WTC11 (cell line): ENCODE results near the gene MRNIP. TPM values are rescaled to one million over a fixed set of nuclear protein-coding genes. Genes with fewer than 3 reads are reported as not detected.

Experiments
- ATAC-seq: fragments of 200-7000 bp; cut with Tn5 transposase; 2 replicates; pipeline ENCODE4 v1.10.0; 2021; ENCODE audit warnings: mild to moderate bottlenecking, moderate library complexity
- CTCF ChIA-PET: fragments of 300-600 bp; sonication (Branson Sonifier 250); formaldehyde crosslinking; loops from one replicate; lab custom pipeline; 2021; ENCODE audit warnings: antibody characterized with exemption; lab: Charles Lee
- POLR2A ChIA-PET: fragments of 350-600 bp; sonication (Branson Sonifier 250); formaldehyde crosslinking; loops from one replicate; lab custom pipeline; 2021; ENCODE audit warnings: antibody characterized with exemption; lab: Charles Lee
- DNase-seq: peaks from one replicate; pipeline ENCODE4 v3.0.0; 2021; ENCODE audit warnings: low spot score
- H3K27ac Mint-ChIP-seq: 2 replicates; pipeline ENCODE4 v1.8.0; 2021; ENCODE audit warnings: mixed read lengths
- H3K27me3 Mint-ChIP-seq: 2 replicates; pipeline ENCODE4 v1.8.0; 2021; ENCODE audit warnings: low read depth, mild to moderate bottlenecking, moderate library complexity, mixed read lengths
- H3K36me3 Mint-ChIP-seq: 2 replicates; pipeline ENCODE4 v1.8.0; 2021; ENCODE audit warnings: mixed read lengths
- H3K4me1 Mint-ChIP-seq: 2 replicates; pipeline ENCODE4 v1.8.0; 2022; ENCODE audit warnings: mixed read lengths
- H3K4me3 Mint-ChIP-seq: 2 replicates; pipeline ENCODE4 v1.8.0; 2021; ENCODE audit warnings: mild to moderate bottlenecking, moderate library complexity, mixed read lengths
- H3K9me3 Mint-ChIP-seq: 2 replicates; pipeline ENCODE4 v1.8.0; 2021; ENCODE audit warnings: mixed read lengths
- ELF4 ChIP-seq: sonication (generic); formaldehyde crosslinking; IDR thresholded peaks from 2 replicates; pipeline ENCODE4 v1.8.1; 2022; ENCODE audit warnings: low read depth, mild to moderate bottlenecking, moderate library complexity, missing genetic modification reagents
- EMX1 ChIP-seq: fragments of 250-450 bp; sonication (Bioruptor Pico); IDR thresholded peaks from 2 replicates; pipeline ENCODE4 v1.8.0; 2021; ENCODE audit warnings: mild to moderate bottlenecking
- FOXK1 ChIP-seq: sonication (generic); formaldehyde crosslinking; IDR thresholded peaks from 2 replicates; pipeline ENCODE4 v1.8.0; 2022; ENCODE audit warnings: mild to moderate bottlenecking, moderate library complexity, missing genetic modification reagents
- GRHL2 ChIP-seq: fragments of 250-450 bp; sonication (Bioruptor Pico); IDR thresholded peaks from 2 replicates; pipeline ENCODE4 v1.8.0; 2022; ENCODE audit warnings: mild to moderate bottlenecking, moderate library complexity; ENCODE audit not compliant: insufficient replicate concordance, severe bottlenecking
- JAZF1 ChIP-seq: fragments of 250-450 bp; sonication (Bioruptor Pico); IDR thresholded peaks from 2 replicates; pipeline ENCODE4 v1.9.0; 2021; ENCODE audit warnings: moderate library complexity, mild to moderate bottlenecking, inconsistent platforms
- NFATC4 ChIP-seq: fragments of 250-450 bp; sonication (Bioruptor Pico); IDR thresholded peaks from 2 replicates; pipeline ENCODE4 v1.9.0; 2021; ENCODE audit warnings: mild to moderate bottlenecking
- NFYB ChIP-seq: sonication (generic); formaldehyde crosslinking; conservative IDR thresholded peaks from 2 replicates; pipeline ENCODE4 v1.8.0; 2022; ENCODE audit warnings: low read depth, missing genetic modification reagents
- NR1H2 ChIP-seq: sonication (generic); formaldehyde crosslinking; IDR thresholded peaks from 2 replicates; pipeline ENCODE4 v1.9.0; 2021; ENCODE audit warnings: mild to moderate bottlenecking, moderate library complexity, missing genetic modification reagents
- NR2C2 ChIP-seq: sonication (generic); formaldehyde crosslinking; IDR thresholded peaks from 2 replicates; pipeline ENCODE4 v1.8.0; 2022; ENCODE audit warnings: mild to moderate bottlenecking, missing genetic modification reagents
- RELA ChIP-seq: sonication (generic); formaldehyde crosslinking; IDR thresholded peaks from 2 replicates; pipeline ENCODE4 v1.8.1; 2022; ENCODE audit warnings: missing genetic modification reagents, mild to moderate bottlenecking, borderline replicate concordance
- SMAD4 ChIP-seq: sonication (generic); formaldehyde crosslinking; IDR thresholded peaks from 2 replicates; pipeline ENCODE4 v1.8.0; 2022; ENCODE audit warnings: mild to moderate bottlenecking, missing genetic modification reagents
- SOX15 ChIP-seq: fragments of 250-450 bp; sonication (Bioruptor Pico); IDR thresholded peaks from 2 replicates; pipeline ENCODE4 v1.9.0; 2021; ENCODE audit warnings: mild to moderate bottlenecking
- ZBTB21 ChIP-seq: sonication (generic); formaldehyde crosslinking; IDR thresholded peaks from 2 replicates; pipeline ENCODE4 v1.8.1; 2023; ENCODE audit warnings: mild to moderate bottlenecking, missing genetic modification reagents, borderline replicate concordance
- ZNF232 ChIP-seq: sonication (generic); formaldehyde crosslinking; IDR thresholded peaks from 2 replicates; pipeline ENCODE4 v1.8.0; 2022; ENCODE audit warnings: mild to moderate bottlenecking, missing genetic modification reagents
- total RNA-seq: library from RNA; stranded (reverse); gene quantifications from 3 replicates; pipeline ENCODE4 v1.2.3, GENCODE V29; 2021
- TF ChIP-seq, protein P1 (sequence below): sonication (generic); formaldehyde crosslinking; IDR thresholded peaks from 2 replicates; pipeline ENCODE4 v1.8.0; 2023; ENCODE audit warnings: missing genetic modification reagents
- TF ChIP-seq, protein P2 (sequence below): sonication (generic); formaldehyde crosslinking; IDR thresholded peaks from 2 replicates; pipeline ENCODE4 v1.8.1; 2023; ENCODE audit warnings: mild to moderate bottlenecking, missing genetic modification reagents, moderate library complexity
- TF ChIP-seq, protein P3 (sequence below): sonication (generic); formaldehyde crosslinking; IDR thresholded peaks from 2 replicates; pipeline ENCODE4 v1.8.1; 2022; ENCODE audit warnings: low read depth, missing genetic modification reagents, borderline replicate concordance
- TF ChIP-seq, protein P4 (sequence below): sonication (generic); formaldehyde crosslinking; IDR thresholded peaks from 2 replicates; pipeline ENCODE4 v1.8.1; 2023; ENCODE audit warnings: mild to moderate bottlenecking, missing genetic modification reagents, borderline replicate concordance
- TF ChIP-seq, protein P5 (sequence below): sonication (generic); formaldehyde crosslinking; IDR thresholded peaks from 2 replicates; pipeline ENCODE4 v1.8.1; 2023; ENCODE audit warnings: mild to moderate bottlenecking, missing genetic modification reagents
- TF ChIP-seq, protein P6 (sequence below): fragments of 250-450 bp; sonication (Bioruptor Pico); IDR thresholded peaks from 2 replicates; pipeline ENCODE4 v2.1.2; 2022; ENCODE audit warnings: mild to moderate bottlenecking, moderate library complexity

Gene MRNIP
- total RNA-seq, 1 experiment from 2014 or later: 42.0 TPM

DNA sequence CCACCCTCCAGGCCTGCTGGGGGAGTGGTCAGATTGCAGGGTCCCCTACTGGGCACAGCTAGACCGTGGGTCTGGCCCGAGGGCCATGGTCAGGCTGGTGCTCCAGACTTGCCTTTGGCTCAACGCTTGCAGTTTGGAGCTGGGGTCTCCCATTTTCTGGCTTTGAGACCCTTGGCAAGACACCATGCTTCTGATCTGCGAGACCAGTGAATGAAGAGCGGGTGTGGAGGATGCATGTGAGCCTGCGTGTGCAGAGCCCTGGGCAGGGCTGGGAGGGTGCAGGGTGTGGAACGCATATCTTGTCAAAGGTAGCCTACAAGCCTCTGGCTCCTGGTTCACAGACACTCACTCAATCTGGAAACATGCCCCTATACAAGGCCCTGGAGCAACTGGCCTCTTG lies 6.1 kb upstream of the MRNIP start:
- TF ChIP-seq NFYB (CRISPR knock-in tag) (no peak), ELF4 (CRISPR knock-in tag) (no peak), NR2C2 (no peak), RELA (CRISPR knock-in tag) (no peak), FOXK1 (CRISPR knock-in tag) (no peak), NR1H2 (CRISPR knock-in tag) (no peak), JAZF1 (CRISPR knock-in tag) (no peak), ZBTB21 (no peak), SMAD4 (CRISPR knock-in tag) (no peak), SOX15 (no peak), ZNF232 (no peak), EMX1 (CRISPR knock-in tag) (no peak), NFATC4 (CRISPR knock-in tag) (no peak), GRHL2 (CRISPR knock-in tag) (no peak)
- TF ChIP-seq, protein P1, sequence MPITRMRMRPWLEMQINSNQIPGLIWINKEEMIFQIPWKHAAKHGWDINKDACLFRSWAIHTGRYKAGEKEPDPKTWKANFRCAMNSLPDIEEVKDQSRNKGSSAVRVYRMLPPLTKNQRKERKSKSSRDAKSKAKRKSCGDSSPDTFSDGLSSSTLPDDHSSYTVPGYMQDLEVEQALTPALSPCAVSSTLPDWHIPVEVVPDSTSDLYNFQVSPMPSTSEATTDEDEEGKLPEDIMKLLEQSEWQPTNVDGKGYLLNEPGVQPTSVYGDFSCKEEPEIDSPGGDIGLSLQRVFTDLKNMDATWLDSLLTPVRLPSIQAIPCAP (CRISPR knock-in tag): no peak
- TF ChIP-seq, protein P2, sequence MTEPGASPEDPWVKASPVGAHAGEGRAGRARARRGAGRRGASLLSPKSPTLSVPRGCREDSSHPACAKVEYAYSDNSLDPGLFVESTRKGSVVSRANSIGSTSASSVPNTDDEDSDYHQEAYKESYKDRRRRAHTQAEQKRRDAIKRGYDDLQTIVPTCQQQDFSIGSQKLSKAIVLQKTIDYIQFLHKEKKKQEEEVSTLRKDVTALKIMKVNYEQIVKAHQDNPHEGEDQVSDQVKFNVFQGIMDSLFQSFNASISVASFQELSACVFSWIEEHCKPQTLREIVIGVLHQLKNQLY (CRISPR knock-in tag): no peak
- TF ChIP-seq, protein P3, sequence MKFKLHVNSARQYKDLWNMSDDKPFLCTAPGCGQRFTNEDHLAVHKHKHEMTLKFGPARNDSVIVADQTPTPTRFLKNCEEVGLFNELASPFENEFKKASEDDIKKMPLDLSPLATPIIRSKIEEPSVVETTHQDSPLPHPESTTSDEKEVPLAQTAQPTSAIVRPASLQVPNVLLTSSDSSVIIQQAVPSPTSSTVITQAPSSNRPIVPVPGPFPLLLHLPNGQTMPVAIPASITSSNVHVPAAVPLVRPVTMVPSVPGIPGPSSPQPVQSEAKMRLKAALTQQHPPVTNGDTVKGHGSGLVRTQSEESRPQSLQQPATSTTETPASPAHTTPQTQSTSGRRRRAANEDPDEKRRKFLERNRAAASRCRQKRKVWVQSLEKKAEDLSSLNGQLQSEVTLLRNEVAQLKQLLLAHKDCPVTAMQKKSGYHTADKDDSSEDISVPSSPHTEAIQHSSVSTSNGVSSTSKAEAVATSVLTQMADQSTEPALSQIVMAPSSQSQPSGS: no peak
- TF ChIP-seq, protein P4, sequence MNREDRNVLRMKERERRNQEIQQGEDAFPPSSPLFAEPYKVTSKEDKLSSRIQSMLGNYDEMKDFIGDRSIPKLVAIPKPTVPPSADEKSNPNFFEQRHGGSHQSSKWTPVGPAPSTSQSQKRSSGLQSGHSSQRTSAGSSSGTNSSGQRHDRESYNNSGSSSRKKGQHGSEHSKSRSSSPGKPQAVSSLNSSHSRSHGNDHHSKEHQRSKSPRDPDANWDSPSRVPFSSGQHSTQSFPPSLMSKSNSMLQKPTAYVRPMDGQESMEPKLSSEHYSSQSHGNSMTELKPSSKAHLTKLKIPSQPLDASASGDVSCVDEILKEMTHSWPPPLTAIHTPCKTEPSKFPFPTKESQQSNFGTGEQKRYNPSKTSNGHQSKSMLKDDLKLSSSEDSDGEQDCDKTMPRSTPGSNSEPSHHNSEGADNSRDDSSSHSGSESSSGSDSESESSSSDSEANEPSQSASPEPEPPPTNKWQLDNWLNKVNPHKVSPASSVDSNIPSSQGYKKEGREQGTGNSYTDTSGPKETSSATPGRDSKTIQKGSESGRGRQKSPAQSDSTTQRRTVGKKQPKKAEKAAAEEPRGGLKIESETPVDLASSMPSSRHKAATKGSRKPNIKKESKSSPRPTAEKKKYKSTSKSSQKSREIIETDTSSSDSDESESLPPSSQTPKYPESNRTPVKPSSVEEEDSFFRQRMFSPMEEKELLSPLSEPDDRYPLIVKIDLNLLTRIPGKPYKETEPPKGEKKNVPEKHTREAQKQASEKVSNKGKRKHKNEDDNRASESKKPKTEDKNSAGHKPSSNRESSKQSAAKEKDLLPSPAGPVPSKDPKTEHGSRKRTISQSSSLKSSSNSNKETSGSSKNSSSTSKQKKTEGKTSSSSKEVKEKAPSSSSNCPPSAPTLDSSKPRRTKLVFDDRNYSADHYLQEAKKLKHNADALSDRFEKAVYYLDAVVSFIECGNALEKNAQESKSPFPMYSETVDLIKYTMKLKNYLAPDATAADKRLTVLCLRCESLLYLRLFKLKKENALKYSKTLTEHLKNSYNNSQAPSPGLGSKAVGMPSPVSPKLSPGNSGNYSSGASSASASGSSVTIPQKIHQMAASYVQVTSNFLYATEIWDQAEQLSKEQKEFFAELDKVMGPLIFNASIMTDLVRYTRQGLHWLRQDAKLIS (CRISPR knock-in tag): no peak
- TF ChIP-seq, protein P5, sequence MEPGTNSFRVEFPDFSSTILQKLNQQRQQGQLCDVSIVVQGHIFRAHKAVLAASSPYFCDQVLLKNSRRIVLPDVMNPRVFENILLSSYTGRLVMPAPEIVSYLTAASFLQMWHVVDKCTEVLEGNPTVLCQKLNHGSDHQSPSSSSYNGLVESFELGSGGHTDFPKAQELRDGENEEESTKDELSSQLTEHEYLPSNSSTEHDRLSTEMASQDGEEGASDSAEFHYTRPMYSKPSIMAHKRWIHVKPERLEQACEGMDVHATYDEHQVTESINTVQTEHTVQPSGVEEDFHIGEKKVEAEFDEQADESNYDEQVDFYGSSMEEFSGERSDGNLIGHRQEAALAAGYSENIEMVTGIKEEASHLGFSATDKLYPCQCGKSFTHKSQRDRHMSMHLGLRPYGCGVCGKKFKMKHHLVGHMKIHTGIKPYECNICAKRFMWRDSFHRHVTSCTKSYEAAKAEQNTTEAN (CRISPR knock-in tag): no peak
- TF ChIP-seq, protein P6, sequence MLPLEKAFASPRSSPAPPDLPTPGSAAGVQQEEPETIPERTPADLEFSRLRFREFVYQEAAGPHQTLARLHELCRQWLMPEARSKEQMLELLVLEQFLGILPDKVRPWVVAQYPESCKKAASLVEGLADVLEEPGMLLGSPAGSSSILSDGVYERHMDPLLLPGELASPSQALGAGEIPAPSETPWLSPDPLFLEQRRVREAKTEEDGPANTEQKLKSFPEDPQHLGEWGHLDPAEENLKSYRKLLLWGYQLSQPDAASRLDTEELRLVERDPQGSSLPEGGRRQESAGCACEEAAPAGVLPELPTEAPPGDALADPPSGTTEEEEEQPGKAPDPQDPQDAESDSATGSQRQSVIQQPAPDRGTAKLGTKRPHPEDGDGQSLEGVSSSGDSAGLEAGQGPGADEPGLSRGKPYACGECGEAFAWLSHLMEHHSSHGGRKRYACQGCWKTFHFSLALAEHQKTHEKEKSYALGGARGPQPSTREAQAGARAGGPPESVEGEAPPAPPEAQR (CRISPR knock-in tag): no peak
- Mint-ChIP-seq H3K4me3 (no peak overlapping the region), H3K27ac (no peak overlapping the region), H3K4me1 (peaks cover 12% of the 10 kb centered on the region), H3K27me3 (no peaks in the 10 kb centered on the region), H3K36me3 (peaks cover 49% of the 10 kb centered on the region), H3K9me3 (peaks cover 7% of the 10 kb centered on the region)
- ChIA-PET CTCF (no interaction called here), POLR2A (no interaction called here)
- ATAC-seq: no peak
- no peak for DNase-seq
